Measurements from ENCODE around the gene ING5. TPM values are rescaled to one million over a fixed set of nuclear protein-coding genes. Genes with fewer than 3 reads are reported as not detected.

ING5 gene
- total RNA-seq, 4 donors from 2014 or later = 12.1 to 33.9 (median 27.5) TPM

GRCh38 chr2:241686650-241687425 lies 15.0 kb upstream of the ING5 start, which contains the start of gene DTYMK:
Gene DTYMK, minus strand, starts transcription at chr2:241686815. Its CDS starts 32 bp downstream, at chr2:241686783.
- H3K9me3 ChIP-seq = no peaks in the 10 kb centered on the region
- H3K4me1 ChIP-seq = peaks cover 27 to 30% of the 10 kb centered on the region in 2 donors
- in situ Hi-C loops (cut with MboI; ENCODE audit: low sequenced_read_pairs in 4 of 4) = no loop called here
- peak within 1 kb of the TSS; percentile 81 to 98 (median 84) for H3K4me3 ChIP-seq
- H3K36me3 ChIP-seq = peaks cover 0 to 27% of the 10 kb centered on the region in 2 donors
- DNase-seq (peak; percentile 92 to 95), ATAC-seq (peak; percentile 95 to 96)
- H3K27me3 ChIP-seq = no peaks in the 10 kb centered on the region
- intact Hi-C loops (cut with DNase I; ENCODE audit: low total_unique reads) = loop anchor here (1.0 kb wide), 3 partner anchors 14 to 50 kb away; partner anchors contain the start of genes ATG4B, D2HGDH and THAP4
- peak within 1 kb of the TSS; percentile 90 to 99 (median 93) for H3K27ac ChIP-seq
- TF ChIP-seq CTCF (IDR thresholded peaks at IDR 0.05 in 4 of 5, conservative IDR thresholded peaks at IDR 0.05 in 1 of 5) (no peak), POLR2A (IDR thresholded peaks at IDR 0.05) (peak; percentile 93 to 96)

- no peak for TF ChIP-seq POLR2A (IDR thresholded peaks at IDR 0.05)
- no peak for TF ChIP-seq CTCF (IDR thresholded peaks at IDR 0.05 in 4 of 5, conservative IDR thresholded peaks at IDR 0.05 in 1 of 5)
- Histone ChIP-seq H3K4me3 (no peak overlapping the region), H3K27me3 (no peaks in the 10 kb centered on the region), H3K36me3 (peaks cover 0 to 24% of the 10 kb centered on the region in 2 donors), H3K9me3 (no peaks in the 10 kb centered on the region), H3K4me1 (peaks cover 27 to 30% of the 10 kb centered on the region in 2 donors), H3K27ac (no peak overlapping the region)
- in situ Hi-C loops (cut with MboI; ENCODE audit: low sequenced_read_pairs in 4 of 4) (no loop called here), intact Hi-C loops (cut with DNase I; ENCODE audit: low total_unique reads) (no loop called here)
- ATAC-seq (no peak), DNase-seq (no peak)
Observed at GRCh38 chr2:241689306-241689705, 12.5 kb upstream of the ING5 start.

- H3K4me3 ChIP-seq = no peak overlapping the region
- no peaks in the 10 kb centered on the region for H3K9me3 ChIP-seq
- ATAC-seq = no peak
- intact Hi-C loops (cut with DNase I; ENCODE audit: low total_unique reads) = no loop called here
- H3K27me3 ChIP-seq = no peaks in the 10 kb centered on the region
- peaks cover 27 to 30% of the 10 kb centered on the region in 2 donors for H3K4me1 ChIP-seq
- in situ Hi-C loops (cut with MboI; ENCODE audit: low sequenced_read_pairs in 4 of 4) = no loop called here
- peaks cover 0 to 29% of the 10 kb centered on the region in 2 donors for H3K36me3 ChIP-seq
- no peak overlapping the region for H3K27ac ChIP-seq
- TF ChIP-seq POLR2A (IDR thresholded peaks at IDR 0.05) (no peak), CTCF (IDR thresholded peaks at IDR 0.05 in 4 of 5, conservative IDR thresholded peaks at IDR 0.05 in 1 of 5) (no peak)
- DNase-seq = no peak
Observed at GRCh38 chr2:241690202-241690717, 11.6 kb upstream of the ING5 start.

GRCh38 chr2:241692448-241692847 lies 9.4 kb upstream of the ING5 start:
- Histone ChIP-seq H3K27ac (no peak overlapping the region), H3K27me3 (no peaks in the 10 kb centered on the region), H3K4me1 (peaks cover 21% of the 10 kb centered on the region in 2 donors), H3K4me3 (no peak overlapping the region), H3K36me3 (peaks cover 0 to 29% of the 10 kb centered on the region in 2 donors), H3K9me3 (no peaks in the 10 kb centered on the region)
- no peak for ATAC-seq
- TF ChIP-seq POLR2A (IDR thresholded peaks at IDR 0.05) (no peak), CTCF (IDR thresholded peaks at IDR 0.05 in 4 of 5, conservative IDR thresholded peaks at IDR 0.05 in 1 of 5) (no peak)
- in situ Hi-C loops (cut with MboI; ENCODE audit: low sequenced_read_pairs in 4 of 4) (no loop called here), intact Hi-C loops (cut with DNase I; ENCODE audit: low total_unique reads) (no loop called here)
- DNase-seq = no peak

Measured in gastrocnemius medialis (tissue), 4 donors.